Measurements from ENCODE around the gene ZNF740.

ZNF740 gene

DNA sequence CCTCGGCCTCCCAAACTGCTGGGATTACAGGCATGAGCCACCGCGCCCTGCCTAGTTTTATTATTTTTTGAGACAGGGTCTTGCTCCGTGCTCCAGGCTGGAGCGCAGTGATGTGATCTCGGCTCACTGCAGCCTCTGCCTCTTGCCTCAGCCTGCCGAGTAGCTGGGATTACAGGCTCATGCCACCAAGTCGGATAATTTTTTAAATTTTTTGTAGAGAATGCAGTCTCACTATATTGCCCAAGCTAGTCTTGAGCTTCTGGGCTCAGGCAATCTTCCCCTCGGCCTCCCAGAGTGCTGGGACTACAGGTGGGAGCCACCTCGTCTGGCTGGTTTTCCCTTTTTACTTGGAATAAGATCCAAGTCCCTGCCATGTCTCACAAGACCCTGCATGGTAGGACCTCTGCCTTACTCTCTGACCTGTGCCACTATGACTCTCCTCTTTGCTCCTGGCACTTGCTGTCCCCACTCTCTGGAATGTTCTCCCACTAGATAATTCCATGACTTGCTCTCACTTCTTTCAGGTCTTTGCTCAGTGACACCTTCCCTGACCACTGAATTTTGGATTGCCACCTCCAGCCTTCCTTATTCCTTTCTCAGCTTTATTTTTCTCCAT, 59.2 kb downstream of the ZNF740 start:
- TF ChIP-seq FOXM1 (IDR thresholded peaks at IDR 0.05; ENCODE audit: borderline replicate concordance, low read depth), result no peak
- TF ChIP-seq, protein P1, sequence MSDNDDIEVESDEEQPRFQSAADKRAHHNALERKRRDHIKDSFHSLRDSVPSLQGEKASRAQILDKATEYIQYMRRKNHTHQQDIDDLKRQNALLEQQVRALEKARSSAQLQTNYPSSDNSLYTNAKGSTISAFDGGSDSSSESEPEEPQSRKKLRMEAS (IDR thresholded peaks at IDR 0.05), result no peak

GRCh38 chr12:53241623-53242412, 61.3 kb downstream of the ZNF740 start:
- TF ChIP-seq NFIC (IDR thresholded peaks at IDR 0.05) (no peak), ZBTB7A (IDR thresholded peaks at IDR 0.05; ENCODE audit: low read depth) (no peak), EP300 (IDR thresholded peaks at IDR 0.05; ENCODE audit: borderline replicate concordance) (no peak), TAF1 (IDR thresholded peaks at IDR 0.05; ENCODE audit: low read depth) (no peak), TCF12 (IDR thresholded peaks at IDR 0.05; ENCODE audit: low read depth) (no peak), EGR1 (IDR thresholded peaks at IDR 0.05) (no peak), FOXM1 (IDR thresholded peaks at IDR 0.05; ENCODE audit: borderline replicate concordance, low read depth) (no peak)
- TF ChIP-seq, protein P2, sequence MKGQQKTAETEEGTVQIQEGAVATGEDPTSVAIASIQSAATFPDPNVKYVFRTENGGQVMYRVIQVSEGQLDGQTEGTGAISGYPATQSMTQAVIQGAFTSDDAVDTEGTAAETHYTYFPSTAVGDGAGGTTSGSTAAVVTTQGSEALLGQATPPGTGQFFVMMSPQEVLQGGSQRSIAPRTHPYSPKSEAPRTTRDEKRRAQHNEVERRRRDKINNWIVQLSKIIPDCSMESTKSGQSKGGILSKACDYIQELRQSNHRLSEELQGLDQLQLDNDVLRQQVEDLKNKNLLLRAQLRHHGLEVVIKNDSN (IDR thresholded peaks at IDR 0.05), result no peak
- TF ChIP-seq, protein P3, sequence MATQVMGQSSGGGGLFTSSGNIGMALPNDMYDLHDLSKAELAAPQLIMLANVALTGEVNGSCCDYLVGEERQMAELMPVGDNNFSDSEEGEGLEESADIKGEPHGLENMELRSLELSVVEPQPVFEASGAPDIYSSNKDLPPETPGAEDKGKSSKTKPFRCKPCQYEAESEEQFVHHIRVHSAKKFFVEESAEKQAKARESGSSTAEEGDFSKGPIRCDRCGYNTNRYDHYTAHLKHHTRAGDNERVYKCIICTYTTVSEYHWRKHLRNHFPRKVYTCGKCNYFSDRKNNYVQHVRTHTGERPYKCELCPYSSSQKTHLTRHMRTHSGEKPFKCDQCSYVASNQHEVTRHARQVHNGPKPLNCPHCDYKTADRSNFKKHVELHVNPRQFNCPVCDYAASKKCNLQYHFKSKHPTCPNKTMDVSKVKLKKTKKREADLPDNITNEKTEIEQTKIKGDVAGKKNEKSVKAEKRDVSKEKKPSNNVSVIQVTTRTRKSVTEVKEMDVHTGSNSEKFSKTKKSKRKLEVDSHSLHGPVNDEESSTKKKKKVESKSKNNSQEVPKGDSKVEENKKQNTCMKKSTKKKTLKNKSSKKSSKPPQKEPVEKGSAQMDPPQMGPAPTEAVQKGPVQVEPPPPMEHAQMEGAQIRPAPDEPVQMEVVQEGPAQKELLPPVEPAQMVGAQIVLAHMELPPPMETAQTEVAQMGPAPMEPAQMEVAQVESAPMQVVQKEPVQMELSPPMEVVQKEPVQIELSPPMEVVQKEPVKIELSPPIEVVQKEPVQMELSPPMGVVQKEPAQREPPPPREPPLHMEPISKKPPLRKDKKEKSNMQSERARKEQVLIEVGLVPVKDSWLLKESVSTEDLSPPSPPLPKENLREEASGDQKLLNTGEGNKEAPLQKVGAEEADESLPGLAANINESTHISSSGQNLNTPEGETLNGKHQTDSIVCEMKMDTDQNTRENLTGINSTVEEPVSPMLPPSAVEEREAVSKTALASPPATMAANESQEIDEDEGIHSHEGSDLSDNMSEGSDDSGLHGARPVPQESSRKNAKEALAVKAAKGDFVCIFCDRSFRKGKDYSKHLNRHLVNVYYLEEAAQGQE (IDR thresholded peaks at IDR 0.05; ENCODE audit: low read depth), result no peak
- TF ChIP-seq, protein P1 (IDR thresholded peaks at IDR 0.05), result no peak

DNA sequence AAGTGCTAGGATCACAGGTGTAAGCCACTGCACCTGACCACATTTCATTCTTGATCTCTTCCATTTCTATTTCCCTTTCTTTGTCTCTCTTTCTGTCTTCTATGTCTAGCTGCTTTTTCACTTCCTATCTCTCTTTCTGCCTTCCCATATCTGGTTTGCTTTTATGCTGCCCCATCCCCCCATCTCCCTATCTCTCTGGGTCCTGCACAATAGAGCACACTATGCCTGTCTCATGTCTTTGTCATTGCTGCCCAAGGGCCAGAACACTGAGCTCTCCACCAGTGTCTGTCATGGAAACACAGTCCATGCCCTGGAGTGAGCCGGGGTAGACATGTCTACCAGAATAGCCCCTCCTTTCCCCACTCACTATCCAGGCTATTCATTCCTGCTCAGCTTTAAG, 63.8 kb downstream of the ZNF740 start:
- no peak for TF ChIP-seq TCF12 (IDR thresholded peaks at IDR 0.05; ENCODE audit: low read depth)
- no peak for TF ChIP-seq FOXM1 (IDR thresholded peaks at IDR 0.05; ENCODE audit: borderline replicate concordance, low read depth)
- TF ChIP-seq, protein P3 (IDR thresholded peaks at IDR 0.05; ENCODE audit: low read depth), result no peak
- TF ChIP-seq TAF1 (IDR thresholded peaks at IDR 0.05; ENCODE audit: low read depth), result no peak
- no peak for TF ChIP-seq TEAD4 (IDR thresholded peaks at IDR 0.05)
- no peak for TF ChIP-seq YY1 (IDR thresholded peaks at IDR 0.05; ENCODE audit: low read depth)
- no peak for TF ChIP-seq NFIC (IDR thresholded peaks at IDR 0.05)
- TF ChIP-seq ZBTB7A (IDR thresholded peaks at IDR 0.05; ENCODE audit: low read depth), result no peak
- TF ChIP-seq CEBPB (IDR thresholded peaks at IDR 0.05), result no peak
- TF ChIP-seq, protein P2 (IDR thresholded peaks at IDR 0.05), result no peak
- no peak for TF ChIP-seq RAD21 (IDR thresholded peaks at IDR 0.05; ENCODE audit: low read depth)

Measured in Ishikawa (cell line).